KG1 (cell line): ENCODE measurements around the gene CDH23.

Experiments used
- DNase-seq: peaks from one replicate; lab custom pipeline; 2025; lab: John Stamatoyannopoulos, UW

The CDH23 gene

GRCh38 chr10:71761541-71762113, 364.9 kb downstream of the CDH23 start:
- DNase-seq, result no peak

- DNase-seq, result no peak
Observed at GRCh38 chr10:71762324-71762723, 365.6 kb downstream of the CDH23 start.

- DNase-seq, result no peak
Observed at GRCh38 chr10:71763352-71764127, 366.8 kb downstream of the CDH23 start.

- no peak for DNase-seq
Observed at GRCh38 chr10:71765176-71765904, 368.6 kb downstream of the CDH23 start.

GRCh38 chr10:71765906-71766716, 369.4 kb downstream of the CDH23 start:
- no peak for DNase-seq

- no peak for DNase-seq
Observed at GRCh38 chr10:71766717-71767419, 370.1 kb downstream of the CDH23 start.

- DNase-seq, result no peak
Observed at GRCh38 chr10:71767420-71768035, 370.8 kb downstream of the CDH23 start.

- DNase-seq, result no peak
Observed at GRCh38 chr10:71769279-71769823, 372.6 kb downstream of the CDH23 start.

- DNase-seq, result no peak
Observed at GRCh38 chr10:71770255-71770654, 373.5 kb downstream of the CDH23 start.

- DNase-seq, result no peak
Observed at GRCh38 chr10:71770789-71771188, 374.1 kb downstream of the CDH23 start.

GRCh38 chr10:71771204-71771603, 374.5 kb downstream of the CDH23 start:
- no peak for DNase-seq

GRCh38 chr10:71771821-71772617, 375.3 kb downstream of the CDH23 start:
- no peak for DNase-seq

- DNase-seq, result no peak
Observed at GRCh38 chr10:71772832-71773220, 376.1 kb downstream of the CDH23 start.

GRCh38 chr10:71773221-71773971, 376.7 kb downstream of the CDH23 start, which contains the start of gene VSIR:
Gene VSIR (minus strand): TSS chr10:71773520. CDS start chr10:71773439, 81 bp downstream.
- peak; percentile 87 for DNase-seq

- DNase-seq, result peak; percentile 69
Observed at GRCh38 chr10:71774916-71775702, 378.4 kb downstream of the CDH23 start.

GRCh38 chr10:71776481-71776925, 379.8 kb downstream of the CDH23 start:
- DNase-seq, result no peak

GRCh38 chr10:71777213-71777985, 380.7 kb downstream of the CDH23 start:
- no peak for DNase-seq
